Measurements from ENCODE around the gene PTPRN.
"Not testable (repeated sequence)": the region's sequence is repeated elsewhere in the genome, so short reads cannot be mapped to it uniquely, and the experiment has no call there.

PTPRN gene

DNA sequence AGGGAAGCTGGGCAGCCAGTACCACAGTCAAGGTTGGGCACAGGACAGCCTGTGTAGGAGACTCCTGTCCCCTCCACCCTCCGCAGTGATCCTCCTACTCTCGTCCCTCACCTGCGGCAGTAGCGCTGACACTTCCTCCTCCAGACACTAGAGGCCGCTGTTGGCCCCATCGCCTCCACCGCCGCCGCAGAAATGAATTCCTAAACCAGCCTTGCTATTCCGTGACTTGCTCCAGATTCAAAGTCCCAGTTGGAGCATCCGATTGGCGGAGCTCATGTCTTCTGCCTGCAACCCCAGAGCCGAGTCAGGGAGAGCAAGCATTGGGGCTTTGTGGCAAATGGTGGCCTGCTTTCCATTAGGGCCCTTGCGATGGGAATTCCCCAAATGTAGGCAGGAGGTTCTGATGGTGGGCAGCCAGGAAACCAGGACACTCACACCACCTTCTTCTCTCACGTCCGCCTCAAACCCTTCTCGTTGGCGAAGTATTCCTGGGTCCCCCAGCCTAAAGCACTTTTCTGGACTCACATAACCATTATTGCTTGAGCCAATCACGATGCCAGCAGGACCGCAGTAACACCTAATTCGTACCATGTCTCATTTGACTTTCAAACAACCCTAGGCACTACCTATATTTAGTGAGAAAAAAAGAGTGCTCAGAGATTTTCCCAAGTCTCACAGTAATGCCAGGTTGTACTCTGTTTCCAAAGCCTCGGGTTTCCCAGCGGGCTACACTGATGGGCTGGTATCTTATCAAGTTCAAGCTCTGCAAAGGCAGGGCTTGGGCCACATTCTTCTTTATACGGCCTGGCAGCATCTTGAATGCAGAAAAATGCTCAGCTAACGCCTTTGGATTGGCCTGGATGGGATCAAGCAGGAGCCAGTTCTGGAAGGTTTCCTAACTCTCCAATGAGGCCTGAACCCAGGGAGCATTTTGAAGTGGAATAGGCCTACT, 31.2 kb downstream of the PTPRN start:
- in situ Hi-C loops (cut with MboI; ENCODE audit: low pct_unique_long_range_greater_than_20kb, low sequenced_read_pairs) = no loop called here
- DNase-seq = peak; percentile 87

DNA sequence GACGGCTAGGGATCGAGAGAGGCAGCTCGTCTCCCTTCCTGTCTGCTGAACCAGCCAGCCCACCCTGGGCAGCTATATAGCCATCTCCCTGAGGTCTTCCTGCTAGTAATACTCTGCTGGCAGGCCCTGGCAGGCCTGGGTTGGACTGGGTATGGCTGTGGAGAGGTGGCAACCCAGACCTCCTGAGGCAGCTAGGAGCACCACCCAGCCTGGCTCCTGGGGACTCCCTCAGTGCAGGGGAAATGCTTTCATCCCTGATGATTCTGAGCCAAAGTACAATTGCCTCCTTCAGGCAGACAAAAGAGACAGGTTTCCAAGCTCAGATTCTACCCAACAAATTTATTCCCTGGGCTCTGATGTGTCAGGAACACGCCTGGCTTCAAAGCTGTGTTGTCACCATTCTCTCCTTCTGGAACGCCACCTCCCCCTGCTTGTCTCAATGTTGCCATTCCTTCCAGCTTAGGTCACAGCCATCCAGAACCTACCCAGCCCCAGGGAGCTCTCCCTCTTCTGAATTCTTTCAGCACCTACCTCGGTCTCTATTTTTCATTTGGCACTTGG, 34.8 kb downstream of the PTPRN start:
- no peak for DNase-seq
- in situ Hi-C loops (cut with MboI; ENCODE audit: low pct_unique_long_range_greater_than_20kb, low sequenced_read_pairs) = no loop called here

GRCh38 chr2:219273937-219274336, 35.3 kb downstream of the PTPRN start:
- in situ Hi-C loops (cut with MboI; ENCODE audit: low pct_unique_long_range_greater_than_20kb, low sequenced_read_pairs) = no loop called here
- no peak for DNase-seq

GRCh38 chr2:219272995-219273394, 36.2 kb downstream of the PTPRN start:
- DNase-seq = no peak
- in situ Hi-C loops (cut with MboI; ENCODE audit: low pct_unique_long_range_greater_than_20kb, low sequenced_read_pairs) = no loop called here

- in situ Hi-C loops (cut with MboI; ENCODE audit: low pct_unique_long_range_greater_than_20kb, low sequenced_read_pairs) = no loop called here
- no peak for DNase-seq
Measured at GRCh38 chr2:219272356-219272755, 36.8 kb downstream of the PTPRN start.

DNA sequence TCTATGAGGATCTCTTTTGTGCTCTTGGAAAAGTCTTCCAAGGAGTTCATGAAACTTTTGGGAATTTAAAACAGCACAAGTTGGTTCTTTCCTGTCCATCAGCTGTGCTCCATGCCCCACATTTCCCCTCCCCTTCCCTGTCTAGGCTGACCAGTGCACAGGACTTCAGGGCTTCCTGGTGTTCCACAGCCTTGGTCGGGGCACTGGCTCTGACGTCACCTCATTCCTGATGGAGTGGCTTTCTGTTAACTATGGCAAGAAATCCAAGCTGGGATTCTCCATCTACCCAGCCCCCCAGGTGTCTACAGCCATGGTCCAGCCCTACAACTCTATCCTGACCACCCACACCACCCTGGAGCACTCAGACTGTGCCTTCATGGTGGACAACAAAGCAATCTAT, 38.2 kb downstream of the PTPRN start:
- no peak for DNase-seq
- in situ Hi-C loops (cut with MboI; ENCODE audit: low pct_unique_long_range_greater_than_20kb, low sequenced_read_pairs) = no loop called here

DNA sequence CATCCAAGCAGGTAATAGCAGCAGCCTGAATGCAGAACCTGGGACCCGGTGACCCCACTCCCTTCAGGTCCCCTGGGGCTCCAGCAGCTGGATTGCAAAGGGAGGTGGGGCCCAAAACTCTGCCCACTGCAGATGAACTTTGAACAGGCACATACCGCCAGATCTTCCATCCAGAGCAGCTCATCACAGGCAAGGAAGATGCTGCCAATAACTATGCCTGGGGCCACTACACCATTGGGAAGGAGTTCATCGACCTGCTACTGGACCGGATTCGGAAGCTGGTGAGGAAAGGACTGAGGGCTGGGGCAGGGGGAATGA, 39.2 kb downstream of the PTPRN start:
- in situ Hi-C loops (cut with MboI; ENCODE audit: low pct_unique_long_range_greater_than_20kb, low sequenced_read_pairs) = no loop called here
- DNase-seq = no peak

DNA sequence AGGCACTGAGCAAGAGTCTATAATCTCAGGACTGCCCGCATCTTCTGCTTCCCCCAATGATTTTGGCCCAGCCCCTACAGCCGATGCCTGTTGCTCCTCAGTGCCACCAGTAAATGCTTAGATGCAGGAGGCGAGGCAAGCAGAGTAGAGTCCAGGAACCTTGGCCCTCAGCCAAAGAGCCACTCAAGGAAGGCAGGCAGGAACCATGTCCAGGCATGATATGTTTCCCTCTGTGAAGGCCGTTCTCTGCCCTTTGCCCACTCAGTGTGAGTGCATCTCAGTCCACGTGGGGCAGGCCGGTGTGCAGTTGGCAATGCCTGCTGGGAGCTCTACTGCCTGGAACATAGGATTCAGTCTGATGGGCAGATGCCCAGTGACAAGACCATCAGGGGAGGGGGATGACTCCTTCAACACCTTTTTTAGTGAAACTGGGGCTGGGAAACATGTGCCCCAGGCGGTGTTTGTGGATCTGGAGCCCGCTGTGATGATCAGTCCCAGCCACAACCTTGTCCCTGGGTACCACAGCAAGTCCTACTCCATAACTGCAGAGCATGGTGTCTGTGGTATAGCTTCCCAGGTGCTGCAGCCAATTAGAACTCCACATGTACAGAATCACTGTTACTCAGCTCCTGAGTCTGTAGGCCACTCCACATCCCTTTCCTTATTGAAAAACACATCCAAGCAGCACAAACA, 39.7 kb downstream of the PTPRN start:
- in situ Hi-C loops (cut with MboI; ENCODE audit: low pct_unique_long_range_greater_than_20kb, low sequenced_read_pairs) = no loop called here

GRCh38 chr2:219268294-219268693, 40.9 kb downstream of the PTPRN start:
- in situ Hi-C loops (cut with MboI; ENCODE audit: low pct_unique_long_range_greater_than_20kb, low sequenced_read_pairs) = no loop called here

More for the DNA sequence above, 39.7 kb downstream of the PTPRN start:
- DNase-seq = no peak

DNA sequence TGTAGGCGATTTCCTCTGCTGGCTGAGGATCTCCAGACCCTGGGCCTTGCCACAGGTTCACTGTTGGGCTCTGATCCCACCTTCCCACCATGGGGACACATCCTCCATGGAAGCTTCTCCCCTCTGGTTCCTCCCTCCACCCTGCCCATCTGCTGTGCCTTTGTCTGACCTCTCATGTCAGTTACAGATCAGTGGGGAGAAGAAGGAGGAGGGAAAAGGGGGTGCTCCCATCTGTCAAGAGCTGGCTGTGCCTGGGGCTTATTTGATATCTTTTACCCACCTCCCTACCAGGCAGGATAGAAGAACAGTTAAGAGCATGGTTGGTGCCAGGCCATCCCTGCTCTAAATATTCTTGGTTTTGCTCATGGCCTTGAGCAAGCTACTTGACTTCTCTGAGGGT, 42.3 kb downstream of the PTPRN start:
- in situ Hi-C loops (cut with MboI; ENCODE audit: low pct_unique_long_range_greater_than_20kb, low sequenced_read_pairs) = no loop called here
- no peak for DNase-seq

More at GRCh38 chr2:219268294-219268693, 40.9 kb downstream of the PTPRN start:
- DNase-seq = no peak

GRCh38 chr2:219266232-219266631, 43.0 kb downstream of the PTPRN start:
- no peak for DNase-seq
- in situ Hi-C loops (cut with MboI; ENCODE audit: low pct_unique_long_range_greater_than_20kb, low sequenced_read_pairs) = no loop called here

DNA sequence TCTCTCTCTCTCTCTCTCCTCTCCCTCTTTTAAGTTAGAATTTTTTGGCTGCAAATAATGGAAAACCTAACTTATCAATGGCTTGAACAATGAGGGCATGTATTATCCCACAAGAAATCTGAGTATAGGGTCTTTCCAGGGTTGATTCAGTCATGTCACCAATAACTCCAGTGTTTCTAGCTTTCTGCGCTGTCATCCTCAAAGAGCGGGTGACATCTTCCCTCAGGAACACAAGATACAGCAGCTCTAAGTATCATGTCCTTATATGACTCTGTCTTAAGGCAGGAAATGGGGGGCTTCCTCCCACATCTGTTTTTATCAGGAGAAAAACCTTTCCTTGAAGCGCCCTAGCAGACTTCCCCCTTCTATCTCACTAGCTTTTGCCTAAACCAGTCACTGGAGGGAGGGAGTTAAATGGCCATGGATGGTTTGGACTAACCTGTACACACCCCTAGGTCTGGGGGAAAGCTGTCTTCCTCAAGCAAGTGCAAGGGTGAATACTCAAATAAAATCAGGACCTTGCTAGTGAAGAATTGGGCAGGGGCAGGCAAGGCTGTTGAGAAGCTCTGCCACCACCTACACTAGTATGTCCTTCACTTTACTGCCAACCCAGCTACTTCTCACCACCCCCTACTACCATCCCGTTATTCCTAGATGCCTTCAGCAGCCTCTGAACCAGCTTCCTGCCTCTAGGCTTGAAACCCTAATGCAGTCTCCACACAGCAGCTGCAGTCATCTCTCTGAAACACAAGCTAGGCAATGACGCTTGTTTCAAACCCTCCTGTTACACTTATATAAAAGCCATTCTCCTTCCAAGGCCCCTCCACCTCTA, 48.0 kb downstream of the PTPRN start:
- peak; percentile 74 for DNase-seq
- in situ Hi-C loops (cut with MboI; ENCODE audit: low pct_unique_long_range_greater_than_20kb, low sequenced_read_pairs) = no loop called here

DNA sequence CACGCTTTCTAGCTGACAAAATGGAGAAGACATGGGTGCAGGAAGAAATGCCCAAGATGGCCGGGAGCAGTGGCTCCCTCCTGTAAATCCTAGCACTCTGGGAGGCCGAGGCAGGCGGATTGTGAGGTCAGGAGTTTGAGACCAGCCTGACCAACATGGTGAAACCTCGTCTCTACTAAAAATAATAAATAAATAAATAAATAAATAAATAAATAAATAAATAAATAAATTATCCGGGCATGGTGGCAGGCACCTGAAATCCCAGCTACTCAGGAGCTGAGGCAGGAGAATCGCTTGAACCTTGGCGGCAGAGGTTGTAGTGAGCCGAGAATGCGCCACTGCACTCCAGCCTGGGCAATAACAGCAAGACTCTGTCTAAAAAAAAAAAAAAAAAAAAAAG, 50.3 kb downstream of the PTPRN start:
- in situ Hi-C loops (cut with MboI; ENCODE audit: low pct_unique_long_range_greater_than_20kb, low sequenced_read_pairs); DNase-seq: not testable (repeated sequence)

GRCh38 chr2:219254590-219255201, 54.5 kb downstream of the PTPRN start:
- DNase-seq = peak; percentile 72
- in situ Hi-C loops (cut with MboI; ENCODE audit: low pct_unique_long_range_greater_than_20kb, low sequenced_read_pairs) = no loop called here

DNA sequence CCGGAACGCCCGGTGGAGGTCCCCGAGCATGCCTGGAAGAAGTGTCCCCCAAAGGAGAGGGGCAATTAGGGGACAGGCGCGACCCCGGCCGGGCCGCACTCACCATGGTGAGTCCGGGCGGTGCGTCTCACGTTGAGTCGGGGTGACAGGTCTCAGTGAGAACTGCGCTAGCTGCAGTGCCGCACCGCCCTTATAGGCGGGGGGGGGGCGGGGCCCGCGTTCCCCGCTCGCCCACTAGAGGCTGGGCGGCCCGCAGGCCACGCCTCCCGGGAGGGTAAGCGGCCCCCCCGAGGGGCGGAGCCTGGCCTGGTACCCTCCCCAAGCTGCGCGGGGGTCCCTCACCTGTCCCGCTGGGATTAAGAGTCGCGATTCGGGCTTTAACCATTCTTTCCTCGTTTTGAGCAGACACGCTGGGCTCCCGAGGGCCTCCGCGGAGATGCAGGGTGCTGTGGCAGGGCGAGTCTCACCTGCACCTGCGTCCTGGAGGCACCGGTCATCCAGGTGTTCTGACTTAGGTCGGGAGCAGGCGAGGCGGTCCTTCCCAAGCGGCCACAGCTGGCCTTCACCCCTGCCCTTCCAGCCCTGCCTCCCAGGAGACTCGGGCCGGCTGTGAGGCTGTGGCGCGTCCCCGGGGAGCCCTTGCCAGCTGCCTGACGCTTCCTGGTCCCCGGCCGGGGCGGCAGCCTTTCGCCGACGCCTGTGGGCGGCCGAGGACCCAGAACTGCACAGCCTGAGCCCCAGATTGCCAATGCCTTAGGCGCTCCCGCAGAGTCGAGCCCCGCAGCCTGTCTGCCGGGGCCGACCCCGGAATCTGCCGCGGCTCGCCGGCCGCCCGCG, 55.2 kb downstream of the PTPRN start, which contains the start of gene TUBA4A:
Gene TUBA4A (minus strand): TSS at position 166 of the 837 bp plus-strand sequence. CDS start 60 bp downstream, at position 106.
- in situ Hi-C loops (cut with MboI; ENCODE audit: low pct_unique_long_range_greater_than_20kb, low sequenced_read_pairs) = no loop called here
- DNase-seq = peak; percentile 86

DNA sequence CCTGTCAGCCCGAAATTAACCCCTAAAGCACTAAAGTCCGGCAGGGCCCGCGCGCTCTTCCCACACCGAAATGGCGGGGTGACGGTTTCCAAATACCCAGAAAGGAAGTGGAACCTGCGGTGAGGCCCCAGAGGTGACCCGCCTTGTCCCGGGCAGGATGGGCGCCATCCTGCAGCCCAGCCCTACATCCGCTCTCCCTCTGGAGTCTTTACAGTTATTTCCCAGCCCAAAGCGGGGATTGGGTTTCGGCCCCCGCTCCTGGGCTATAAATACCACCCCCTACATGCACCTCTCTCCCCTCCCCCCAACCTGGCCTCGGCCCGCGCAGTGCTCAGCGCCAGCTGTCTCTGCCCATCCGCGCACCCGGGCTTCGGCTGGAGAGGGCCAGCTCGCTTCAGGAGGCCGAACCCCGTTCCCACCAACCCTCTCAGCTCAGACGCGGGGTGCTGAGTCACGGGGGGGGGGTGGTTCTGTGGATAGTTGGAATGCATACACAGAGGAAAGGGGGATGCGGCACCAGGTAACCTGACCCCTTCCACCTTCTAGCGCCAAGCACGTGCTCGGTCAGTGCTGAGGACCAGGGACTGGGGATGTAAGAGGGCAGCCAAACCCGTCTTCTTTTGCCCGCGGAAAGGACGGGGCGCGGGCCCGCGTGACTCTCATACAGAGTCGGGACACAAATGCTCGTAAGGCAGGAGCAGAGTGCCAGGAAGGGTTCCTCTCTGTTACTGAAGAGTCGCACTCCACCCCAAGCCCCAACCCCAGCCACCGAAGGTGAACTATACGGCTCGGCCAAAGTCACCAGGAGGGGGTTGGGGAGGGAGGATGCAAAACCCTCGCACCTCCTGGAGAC, 56.1 kb downstream of the PTPRN start, which contains the start of gene TUBA4B:
Gene TUBA4B (plus strand): TSS at position 344 of the 853 bp plus-strand sequence. CDS start 165 bp downstream, at position 509.
- in situ Hi-C loops (cut with MboI; ENCODE audit: low pct_unique_long_range_greater_than_20kb, low sequenced_read_pairs) = no loop called here
- peak; percentile 72 for DNase-seq

GRCh38 chr2:219252570-219252899, 56.7 kb downstream of the PTPRN start:
- in situ Hi-C loops (cut with MboI; ENCODE audit: low pct_unique_long_range_greater_than_20kb, low sequenced_read_pairs) = no loop called here
- no peak for DNase-seq

Measured in KBM-7 (cell line).